Fibroblast of mammary gland (primary cell): ENCODE data around the gene PPME1.
A peak's percentile ranks its signal among the peaks of the same experiment; 100 is the strongest.
"Not testable (repeated sequence)": the region's sequence is repeated elsewhere in the genome, so short reads cannot be mapped to it uniquely, and the experiment has no call there.

Experiments used
- DNase-seq: peaks from one replicate; pipeline ENCODE4 v3.0.0-alpha.2; 2010; ENCODE audit warnings: low read depth
- H3K4me3 ChIP-seq: 2 replicates; pipeline ENCODE4 v1.5.1; 2011; ENCODE audit warnings: low read depth, mild to moderate bottlenecking, low read length, moderate library complexity; ENCODE audit not compliant: control insufficient read depth
- TF ChIP-seq, protein P1 (sequence below): conservative IDR thresholded peaks from 2 replicates; pipeline ENCODE4 v1.5.1; 2011; ENCODE audit warnings: low read depth, low read length, inconsistent platforms; ENCODE audit not compliant: control insufficient read depth, insufficient read depth

PPME1 gene

GRCh38 chr11:74135127-74135840 is 35.8 kb upstream of the PPME1 start:
- TF ChIP-seq, protein P1, sequence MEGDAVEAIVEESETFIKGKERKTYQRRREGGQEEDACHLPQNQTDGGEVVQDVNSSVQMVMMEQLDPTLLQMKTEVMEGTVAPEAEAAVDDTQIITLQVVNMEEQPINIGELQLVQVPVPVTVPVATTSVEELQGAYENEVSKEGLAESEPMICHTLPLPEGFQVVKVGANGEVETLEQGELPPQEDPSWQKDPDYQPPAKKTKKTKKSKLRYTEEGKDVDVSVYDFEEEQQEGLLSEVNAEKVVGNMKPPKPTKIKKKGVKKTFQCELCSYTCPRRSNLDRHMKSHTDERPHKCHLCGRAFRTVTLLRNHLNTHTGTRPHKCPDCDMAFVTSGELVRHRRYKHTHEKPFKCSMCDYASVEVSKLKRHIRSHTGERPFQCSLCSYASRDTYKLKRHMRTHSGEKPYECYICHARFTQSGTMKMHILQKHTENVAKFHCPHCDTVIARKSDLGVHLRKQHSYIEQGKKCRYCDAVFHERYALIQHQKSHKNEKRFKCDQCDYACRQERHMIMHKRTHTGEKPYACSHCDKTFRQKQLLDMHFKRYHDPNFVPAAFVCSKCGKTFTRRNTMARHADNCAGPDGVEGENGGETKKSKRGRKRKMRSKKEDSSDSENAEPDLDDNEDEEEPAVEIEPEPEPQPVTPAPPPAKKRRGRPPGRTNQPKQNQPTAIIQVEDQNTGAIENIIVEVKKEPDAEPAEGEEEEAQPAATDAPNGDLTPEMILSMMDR, result no peak
- DNase-seq, result peak; percentile 66
- no peak overlapping the region for H3K4me3 ChIP-seq

GRCh38 chr11:74138021-74138420 is 33.1 kb upstream of the PPME1 start:
- no peak for DNase-seq
- TF ChIP-seq, protein P1, result no peak
- no peak overlapping the region for H3K4me3 ChIP-seq

DNA sequence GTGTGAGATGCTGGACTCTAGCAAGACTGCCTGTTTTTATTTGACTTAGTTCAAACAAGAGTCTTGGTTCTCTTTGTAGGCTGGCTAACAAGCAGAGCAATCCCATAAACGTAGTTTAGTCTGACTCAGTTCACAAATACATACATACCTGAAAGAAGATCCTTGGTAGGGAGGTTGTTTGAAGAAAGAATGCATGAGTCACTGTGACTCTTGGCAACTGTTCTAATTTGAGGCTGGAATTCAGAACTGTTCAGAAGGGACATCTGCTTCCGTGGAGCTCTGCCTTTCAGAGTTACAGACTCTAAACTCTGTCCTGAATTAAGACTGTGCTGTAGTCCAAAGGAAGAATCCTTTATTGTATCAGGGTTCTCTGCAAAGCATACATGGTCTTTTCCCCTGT is 32.5 kb upstream of the PPME1 start:
- H3K4me3 ChIP-seq, result no peak overlapping the region
- peak; percentile 96 for DNase-seq

GRCh38 chr11:74139151-74139918 is 31.8 kb upstream of the PPME1 start:
- no peak overlapping the region for H3K4me3 ChIP-seq
- TF ChIP-seq, protein P1, result no peak
- peak; percentile 46 for DNase-seq

More for the DNA sequence above, 32.5 kb upstream of the PPME1 start:
- TF ChIP-seq, protein P1, result no peak

GRCh38 chr11:74139919-74140431 is 31.1 kb upstream of the PPME1 start:
- not testable (repeated sequence) for DNase-seq, H3K4me3 ChIP-seq

GRCh38 chr11:74141241-74141695 is 29.8 kb upstream of the PPME1 start:
- TF ChIP-seq, protein P1, result no peak
- no peak overlapping the region for H3K4me3 ChIP-seq
- no peak for DNase-seq

GRCh38 chr11:74141908-74142307 is 29.2 kb upstream of the PPME1 start:
- H3K4me3 ChIP-seq, result no peak overlapping the region
- DNase-seq, result no peak
- TF ChIP-seq, protein P1, result no peak
